Astrocyte (in vitro differentiated cells and primary cell): ENCODE data around the gene ANO2. TPM values are rescaled to one million over a fixed set of nuclear protein-coding genes. Genes with fewer than 3 reads are reported as not detected.

ENCODE experiments used
- DNase-seq: peaks from one replicate; pipeline ENCODE4 v3.0.0-alpha.2; 2010; ENCODE audit warnings: low read depth
- FAIRE-seq: peaks from 2 replicates; lab custom pipeline; 2011; peaks lifted over from hg19 to GRCh38; lab: Jason Lieb, UNC
- H2AFZ ChIP-seq: 2 replicates; pipeline ENCODE4 v1.6.0; 2012; ENCODE audit warnings: low read depth, low read length, inconsistent platforms
- H3K27ac ChIP-seq: 2 replicates; pipeline ENCODE4 v1.5.1; 2011; ENCODE audit warnings: low read depth, low read length, inconsistent platforms
- H3K27me3 ChIP-seq: 2 replicates; pipeline ENCODE4 v1.6.0; 2011; ENCODE audit warnings: low read length, inconsistent platforms; ENCODE audit not compliant: insufficient read depth
- H3K36me3 ChIP-seq: 2 replicates; pipeline ENCODE4 v1.5.1; 2011; ENCODE audit warnings: low read length, inconsistent platforms; ENCODE audit not compliant: insufficient read depth
- H3K4me1 ChIP-seq: 2 replicates; pipeline ENCODE4 v1.5.1; 2011; ENCODE audit warnings: low read length, inconsistent platforms; ENCODE audit not compliant: insufficient read depth
- H3K4me2 ChIP-seq: 2 replicates; pipeline ENCODE4 v1.6.0; 2012; ENCODE audit warnings: low read length, inconsistent platforms
- H3K4me3 ChIP-seq: 2 replicates; pipeline ENCODE4 v1.5.1; 2011; ENCODE audit warnings: low read depth, mild to moderate bottlenecking, low read length, inconsistent platforms; ENCODE audit not compliant: insufficient read depth
- H3K79me2 ChIP-seq: 2 replicates; pipeline ENCODE4 v1.6.0; 2012; ENCODE audit warnings: mild to moderate bottlenecking, low read length, inconsistent platforms; ENCODE audit not compliant: insufficient read depth
- H3K9ac ChIP-seq: 2 replicates; pipeline ENCODE4 v1.6.0; 2012; ENCODE audit warnings: mild to moderate bottlenecking, low read length, inconsistent platforms
- H3K9me3 ChIP-seq: 2 replicates; pipeline ENCODE4 v1.5.1; 2012; ENCODE audit warnings: low read depth, mild to moderate bottlenecking, low read length, inconsistent platforms; ENCODE audit not compliant: insufficient read depth
- H4K20me1 ChIP-seq: 2 replicates; pipeline ENCODE4 v1.6.0; 2012; ENCODE audit warnings: low read length, inconsistent platforms; ENCODE audit not compliant: insufficient read depth
- H3K27ac Mint-ChIP-seq: one replicate; pipeline ENCODE4 v1.8.0; 2021; ENCODE audit warnings: mild to moderate bottlenecking, mixed read lengths; ENCODE audit not compliant: unreplicated experiment
- H3K27me3 Mint-ChIP-seq: one replicate; pipeline ENCODE4 v1.8.0; 2021; ENCODE audit warnings: low read depth, mixed read lengths; ENCODE audit not compliant: unreplicated experiment
- H3K36me3 Mint-ChIP-seq: one replicate; pipeline ENCODE4 v1.8.0; 2021; ENCODE audit warnings: low read depth, mixed read lengths; ENCODE audit not compliant: unreplicated experiment
- H3K4me1 Mint-ChIP-seq: one replicate; pipeline ENCODE4 v1.8.0; 2021; ENCODE audit warnings: low read depth, mixed read lengths; ENCODE audit not compliant: unreplicated experiment
- H3K4me3 Mint-ChIP-seq: one replicate; pipeline ENCODE4 v1.8.0; 2021; ENCODE audit warnings: mild to moderate bottlenecking, moderate library complexity, mixed read lengths; ENCODE audit not compliant: unreplicated experiment
- H3K9me3 Mint-ChIP-seq: one replicate; pipeline ENCODE4 v1.8.0; 2021; ENCODE audit warnings: mild to moderate bottlenecking, mixed read lengths; ENCODE audit not compliant: unreplicated experiment
- EZH2 ChIP-seq: IDR thresholded peaks from 2 replicates; pipeline ENCODE4 v1.6.1; 2012; ENCODE audit warnings: mild to moderate bottlenecking, low read length, inconsistent platforms; ENCODE audit not compliant: insufficient read depth
- total RNA-seq: library from RNA; stranded (reverse); gene quantifications from 2 replicates; pipeline ENCODE4 v1.2.1, GENCODE V29; 2021
- TF ChIP-seq, protein P1 (sequence below): IDR thresholded peaks from 2 replicates; pipeline ENCODE4 v1.5.1; 2011; ENCODE audit warnings: low read depth, mild to moderate bottlenecking, inconsistent platforms, low read length, moderate library complexity; ENCODE audit not compliant: insufficient read depth

Gene ANO2
- total RNA-seq, 1 donor from 2014 or later, result 0.93 TPM

DNA sequence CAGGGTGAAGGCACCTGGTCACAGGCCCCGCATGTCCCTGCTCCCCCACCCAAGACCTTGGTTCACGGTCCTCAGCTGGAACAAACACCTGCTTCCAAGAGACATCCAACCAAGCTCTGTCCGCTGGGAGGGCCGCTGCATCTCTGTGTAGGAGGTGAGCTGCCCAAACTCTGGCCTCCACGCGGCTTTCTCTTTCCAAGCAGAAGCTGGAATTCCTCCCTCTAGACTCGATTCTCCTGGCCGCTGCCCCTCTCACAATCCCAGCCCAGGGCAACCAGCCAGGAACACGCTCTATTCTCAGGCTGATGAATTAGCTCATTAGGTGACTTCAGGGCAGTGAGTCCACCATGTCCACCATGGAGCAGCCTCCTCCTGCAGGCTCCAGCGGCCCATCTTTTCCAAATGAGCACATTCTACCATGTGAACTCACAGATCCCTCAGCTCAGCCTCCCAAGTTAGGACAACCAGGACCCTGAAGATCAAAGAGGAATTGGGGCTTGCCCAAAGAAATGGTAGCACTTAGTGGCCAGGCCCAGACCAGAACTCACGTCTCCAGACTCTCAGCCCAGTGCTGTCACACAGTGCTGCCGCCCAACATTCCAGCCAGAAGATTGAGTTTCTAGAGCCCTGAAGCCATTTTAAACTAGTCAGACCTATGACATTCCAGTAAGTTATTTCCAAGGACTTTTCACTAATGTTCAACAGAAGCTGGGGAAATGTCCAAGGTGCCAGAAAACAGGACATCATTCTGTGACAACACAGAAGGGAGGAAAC is 146.6 kb downstream of the ANO2 start:
- no peaks in the 10 kb centered on the region for H3K36me3 ChIP-seq
- Mint-ChIP-seq H3K27ac (no peak overlapping the region), H3K4me1 (no peaks in the 10 kb centered on the region), H3K27me3 (peaks cover 51% of the 10 kb centered on the region), H3K9me3 (peaks cover 3% of the 10 kb centered on the region), H3K4me3 (no peak overlapping the region), H3K36me3 (no peaks in the 10 kb centered on the region)
- H4K20me1 ChIP-seq, result no peaks in the 10 kb centered on the region
- no peak overlapping the region for H3K4me2 ChIP-seq
- DNase-seq (no peak), FAIRE-seq (no peak)
- no peak for TF ChIP-seq EZH2
- TF ChIP-seq, protein P1, sequence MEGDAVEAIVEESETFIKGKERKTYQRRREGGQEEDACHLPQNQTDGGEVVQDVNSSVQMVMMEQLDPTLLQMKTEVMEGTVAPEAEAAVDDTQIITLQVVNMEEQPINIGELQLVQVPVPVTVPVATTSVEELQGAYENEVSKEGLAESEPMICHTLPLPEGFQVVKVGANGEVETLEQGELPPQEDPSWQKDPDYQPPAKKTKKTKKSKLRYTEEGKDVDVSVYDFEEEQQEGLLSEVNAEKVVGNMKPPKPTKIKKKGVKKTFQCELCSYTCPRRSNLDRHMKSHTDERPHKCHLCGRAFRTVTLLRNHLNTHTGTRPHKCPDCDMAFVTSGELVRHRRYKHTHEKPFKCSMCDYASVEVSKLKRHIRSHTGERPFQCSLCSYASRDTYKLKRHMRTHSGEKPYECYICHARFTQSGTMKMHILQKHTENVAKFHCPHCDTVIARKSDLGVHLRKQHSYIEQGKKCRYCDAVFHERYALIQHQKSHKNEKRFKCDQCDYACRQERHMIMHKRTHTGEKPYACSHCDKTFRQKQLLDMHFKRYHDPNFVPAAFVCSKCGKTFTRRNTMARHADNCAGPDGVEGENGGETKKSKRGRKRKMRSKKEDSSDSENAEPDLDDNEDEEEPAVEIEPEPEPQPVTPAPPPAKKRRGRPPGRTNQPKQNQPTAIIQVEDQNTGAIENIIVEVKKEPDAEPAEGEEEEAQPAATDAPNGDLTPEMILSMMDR, result no peak
- H3K9ac ChIP-seq, result no peak overlapping the region
- H3K4me1 ChIP-seq, result no peaks in the 10 kb centered on the region
- H3K79me2 ChIP-seq, result no peaks in the 10 kb centered on the region
- H3K9me3 ChIP-seq, result peaks cover 5% of the 10 kb centered on the region
- no peak overlapping the region for H2AFZ ChIP-seq
- H3K27me3 ChIP-seq, result no peaks in the 10 kb centered on the region
- no peak overlapping the region for H3K4me3 ChIP-seq
- no peak overlapping the region for H3K27ac ChIP-seq

DNA sequence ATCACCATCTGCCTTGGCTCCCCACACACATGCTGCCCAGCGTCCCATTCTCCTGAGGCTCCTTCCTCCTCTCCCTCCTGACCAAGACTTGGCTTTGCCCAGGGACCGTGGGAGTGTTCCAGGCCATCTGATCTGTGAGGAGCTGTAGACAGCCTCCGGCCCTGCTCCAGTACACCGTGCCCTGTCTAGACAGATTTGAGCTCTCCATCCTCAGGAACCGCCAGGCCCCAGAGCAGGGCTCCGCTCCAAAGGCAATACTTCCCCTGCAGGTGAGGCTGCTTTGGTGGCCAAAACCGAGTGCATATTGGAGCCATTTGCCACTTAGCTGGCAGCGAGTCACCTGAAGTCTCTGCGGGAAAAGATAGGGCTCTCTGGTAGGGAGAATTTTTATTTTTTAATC is 147.4 kb downstream of the ANO2 start:
- DNase-seq (no peak), FAIRE-seq (no peak)
- Mint-ChIP-seq H3K4me3 (no peak overlapping the region), H3K4me1 (no peaks in the 10 kb centered on the region), H3K9me3 (peaks cover 1% of the 10 kb centered on the region), H3K27ac (no peak overlapping the region), H3K27me3 (peaks cover 51% of the 10 kb centered on the region), H3K36me3 (no peaks in the 10 kb centered on the region)
- H3K4me2 ChIP-seq, result no peak overlapping the region
- no peaks in the 10 kb centered on the region for H3K79me2 ChIP-seq
- H3K36me3 ChIP-seq, result no peaks in the 10 kb centered on the region
- no peaks in the 10 kb centered on the region for H3K4me1 ChIP-seq
- no peaks in the 10 kb centered on the region for H3K27me3 ChIP-seq
- no peak overlapping the region for H3K9ac ChIP-seq
- no peak overlapping the region for H2AFZ ChIP-seq
- H3K27ac ChIP-seq, result no peak overlapping the region
- TF ChIP-seq, protein P1, result no peak
- TF ChIP-seq EZH2, result no peak
- H3K4me3 ChIP-seq, result no peak overlapping the region
- no peaks in the 10 kb centered on the region for H4K20me1 ChIP-seq
- peaks cover 5% of the 10 kb centered on the region for H3K9me3 ChIP-seq

DNA sequence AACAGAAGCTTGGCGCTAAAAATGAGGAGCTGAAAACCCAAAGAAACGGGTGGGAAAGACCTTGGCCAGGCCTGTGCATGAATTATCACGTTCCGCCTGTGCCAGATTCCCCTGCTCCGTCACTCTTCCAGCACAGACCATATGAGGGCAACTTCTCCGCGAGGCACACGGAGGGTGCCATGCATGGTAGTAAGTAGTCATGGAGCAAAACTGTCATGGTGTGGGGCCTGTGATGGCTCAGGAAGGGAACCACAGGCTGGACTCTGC is 148.2 kb downstream of the ANO2 start:
- no peak for FAIRE-seq
- no peak for DNase-seq

More for the DNA sequence above, 148.2 kb downstream of the ANO2 start:
- no peaks in the 10 kb centered on the region for H3K36me3 ChIP-seq
- no peaks in the 10 kb centered on the region for H3K27me3 ChIP-seq
- no peak for TF ChIP-seq EZH2
- TF ChIP-seq, protein P1, result no peak
- H3K79me2 ChIP-seq, result no peaks in the 10 kb centered on the region
- no peaks in the 10 kb centered on the region for H4K20me1 ChIP-seq
- no peak overlapping the region for H3K4me3 ChIP-seq
- Mint-ChIP-seq H3K27ac (no peak overlapping the region), H3K36me3 (no peaks in the 10 kb centered on the region), H3K4me1 (peaks cover 6% of the 10 kb centered on the region), H3K4me3 (no peak overlapping the region), H3K9me3 (peaks cover 1% of the 10 kb centered on the region), H3K27me3 (peaks cover 45% of the 10 kb centered on the region)
- no peak overlapping the region for H3K9ac ChIP-seq
- H3K27ac ChIP-seq, result no peak overlapping the region
- H3K9me3 ChIP-seq, result peaks cover 5% of the 10 kb centered on the region
- no peak overlapping the region for H2AFZ ChIP-seq
- H3K4me1 ChIP-seq, result no peaks in the 10 kb centered on the region
- H3K4me2 ChIP-seq, result no peak overlapping the region
